Activated naive CD4-positive, alpha-beta T cell treated with anti-CD3 and anti-CD28 coated beads for 36 hours (primary cell): ENCODE measurements around the gene IL3. TPM values are rescaled to one million over a fixed set of nuclear protein-coding genes. Genes with fewer than 3 reads are reported as not detected.

Experiments
- CTCF ChIA-PET: fragments of 350-600 bp; sonication (Branson Sonifier 250); formaldehyde crosslinking; loops from one replicate; lab custom pipeline; 2021; ENCODE audit warnings: antibody characterized with exemption; lab: Charles Lee
- DNase-seq: peaks from one replicate; pipeline ENCODE4 v3.0.0-alpha.2; 2020
- H3K27ac Mint-ChIP-seq: one replicate; pipeline ENCODE4 v1.8.0; 2021; ENCODE audit warnings: mild to moderate bottlenecking, mixed read lengths
- H3K27me3 Mint-ChIP-seq: one replicate; pipeline ENCODE4 v1.8.0; 2021; ENCODE audit warnings: low read depth, mixed read lengths
- H3K36me3 Mint-ChIP-seq: one replicate; pipeline ENCODE4 v1.8.0; 2021; ENCODE audit warnings: low read depth, mixed read lengths
- H3K4me1 Mint-ChIP-seq: one replicate; pipeline ENCODE4 v1.8.0; 2021; ENCODE audit warnings: low read depth, mixed read lengths
- H3K4me3 Mint-ChIP-seq: one replicate; pipeline ENCODE4 v1.8.0; 2021; ENCODE audit warnings: mild to moderate bottlenecking, moderate library complexity, mixed read lengths
- H3K9me3 Mint-ChIP-seq: one replicate; pipeline ENCODE4 v1.8.0; 2021; ENCODE audit warnings: mixed read lengths
- intact Hi-C: fragments of 100-400 bp; cut with micrococcal nuclease; formaldehyde crosslinking; loops from one replicate; pipeline ENCODE4 v1.15.1; 2023
- total RNA-seq, 2 experiments: library from RNA; stranded (reverse); gene quantifications; one replicate each; pipeline ENCODE4 v1.2.3, GENCODE V29; 2021

IL3 gene
- total RNA-seq, 2 experiments from 2014 or later, result not detected

DNA sequence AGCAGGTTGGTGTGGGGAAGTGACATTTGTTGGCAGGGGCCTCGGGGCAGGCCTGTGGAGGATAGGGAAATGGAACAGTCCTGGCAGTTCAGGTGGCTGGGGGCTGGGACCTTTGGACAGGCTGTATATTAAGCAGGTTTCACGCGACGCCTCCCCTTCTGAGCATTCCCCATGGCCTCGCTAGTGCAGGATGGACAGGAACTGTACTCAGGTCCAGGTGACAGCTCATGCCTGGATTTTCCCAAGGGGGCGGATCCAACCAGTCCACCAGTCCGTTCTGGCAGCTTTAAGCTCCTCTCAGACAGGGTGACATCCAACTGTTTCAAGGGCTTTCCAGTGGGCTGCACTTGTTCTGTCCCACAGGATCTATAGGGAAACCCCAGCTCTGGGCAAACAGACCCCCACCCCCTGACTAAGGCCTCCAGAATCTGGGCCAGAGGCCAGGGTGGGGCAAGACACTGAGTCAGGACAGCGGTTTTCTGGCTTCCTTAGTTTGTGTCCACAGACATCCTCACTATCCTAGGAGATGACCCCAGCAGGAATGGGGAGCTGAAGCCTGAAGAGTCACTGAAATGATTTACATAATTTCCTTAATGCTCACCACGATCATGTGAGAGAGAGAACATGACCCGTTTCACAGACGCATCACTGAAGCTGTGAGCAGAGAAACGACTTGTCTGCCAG, 34.1 kb downstream of the IL3 start:
- Mint-ChIP-seq H3K9me3 (no peaks in the 10 kb centered on the region), H3K27me3 (peaks cover 4% of the 10 kb centered on the region), H3K27ac (no peak overlapping the region), H3K4me3 (no peak overlapping the region), H3K36me3 (no peaks in the 10 kb centered on the region), H3K4me1 (peaks cover 33% of the 10 kb centered on the region)
- CTCF ChIA-PET, result interaction anchor here (1.0 to 1.1 kb wide), 2 partner anchors 9 to 10 kb away, joined by 3 to 4 read pairs; no protein-coding TSS in a partner anchor
- peak; percentile 37 for DNase-seq
- intact Hi-C loops, result loop anchor here (5.0 to 10.0 kb wide), 5 partner anchors 318 to 837 kb away; no protein-coding TSS in a partner anchor

DNA sequence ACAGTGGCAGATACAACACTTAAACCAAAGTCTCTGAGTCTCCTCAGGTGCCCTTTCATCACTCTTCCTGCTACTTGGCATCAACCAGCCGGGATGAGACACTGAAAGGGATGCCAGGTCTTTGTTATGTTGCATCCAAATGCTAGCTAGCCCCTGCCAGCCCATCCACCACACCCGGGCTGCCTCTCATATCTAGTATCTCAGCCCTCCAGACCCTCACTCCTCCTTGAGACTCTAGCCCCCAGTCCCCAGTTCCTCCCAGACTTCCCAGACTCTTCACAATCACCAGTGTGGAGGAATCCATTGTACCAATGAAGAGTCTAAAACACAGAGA, 34.6 kb downstream of the IL3 start:
- peaks cover 4% of the 10 kb centered on the region for H3K27me3 Mint-ChIP-seq
- CTCF ChIA-PET, result interaction anchor here (1.0 kb wide), 1 partner anchor 10 kb away, joined by 3 read pairs; no protein-coding TSS in a partner anchor
- no peak for DNase-seq
- H3K9me3 Mint-ChIP-seq, result no peaks in the 10 kb centered on the region
- intact Hi-C loops, result loop anchor here (5.0 to 10.0 kb wide), 5 partner anchors 317 to 838 kb away; no protein-coding TSS in a partner anchor
- no peaks in the 10 kb centered on the region for H3K36me3 Mint-ChIP-seq
- H3K4me3 Mint-ChIP-seq, result no peak overlapping the region
- no peak overlapping the region for H3K27ac Mint-ChIP-seq
- peaks cover 36% of the 10 kb centered on the region for H3K4me1 Mint-ChIP-seq

DNA sequence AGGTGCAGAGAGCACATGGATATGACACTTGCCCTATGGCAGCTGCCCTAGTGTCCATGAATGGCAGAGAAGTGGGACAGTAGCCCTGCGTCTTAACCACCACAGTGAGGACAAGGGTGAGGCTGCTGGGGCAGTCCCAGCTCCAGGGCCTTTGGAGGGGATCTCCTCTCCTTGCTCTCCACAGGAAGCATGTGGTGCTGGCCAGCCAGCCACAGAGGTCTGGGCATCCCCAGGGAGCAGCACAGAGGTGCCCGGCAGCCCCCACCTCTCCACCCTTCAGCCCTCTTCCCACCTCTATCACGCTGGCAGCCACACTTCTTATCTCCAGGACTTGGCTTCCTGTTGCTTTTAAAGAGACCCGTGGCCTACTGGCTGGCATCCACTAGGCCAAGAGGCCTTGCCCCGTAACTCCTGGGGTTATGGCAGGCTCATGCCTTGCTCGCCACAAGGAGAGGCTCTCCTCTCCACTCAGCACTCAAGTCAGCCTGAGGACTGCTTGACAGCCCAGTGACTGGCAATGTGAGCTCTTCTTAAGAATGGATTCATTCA, 35.0 kb downstream of the IL3 start:
- CTCF ChIA-PET, result interaction anchor here (1.0 kb wide), 1 partner anchor 11 kb away, joined by 3 read pairs; no protein-coding TSS in a partner anchor
- no peak overlapping the region for H3K27ac Mint-ChIP-seq
- peaks cover 4% of the 10 kb centered on the region for H3K27me3 Mint-ChIP-seq
- peak; percentile 45 for DNase-seq
- no peak overlapping the region for H3K4me3 Mint-ChIP-seq
- no peaks in the 10 kb centered on the region for H3K36me3 Mint-ChIP-seq
- H3K9me3 Mint-ChIP-seq, result no peaks in the 10 kb centered on the region
- peaks cover 39% of the 10 kb centered on the region for H3K4me1 Mint-ChIP-seq
- intact Hi-C loops, result loop anchor here (5.0 to 10.0 kb wide), 5 partner anchors 317 to 838 kb away; no protein-coding TSS in a partner anchor

DNA sequence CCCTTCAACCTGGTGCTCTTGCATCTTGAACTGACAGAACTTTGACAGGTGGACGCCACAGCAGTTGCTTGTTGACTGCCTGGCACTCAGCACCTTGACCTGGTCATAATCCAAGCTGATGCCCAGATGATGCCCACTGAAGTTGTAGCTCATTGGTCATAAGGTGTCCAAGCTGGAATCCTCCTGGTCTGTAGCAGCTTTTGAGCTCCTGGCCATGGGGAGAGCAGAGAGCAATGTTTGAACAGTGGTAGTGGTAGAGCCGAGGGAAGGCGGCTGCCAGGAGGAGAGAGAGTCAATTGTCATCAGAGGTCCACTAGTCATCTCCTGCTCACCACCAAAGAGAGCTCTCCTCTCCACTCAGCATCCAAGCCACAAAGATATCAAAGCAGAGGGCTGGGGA, 36.4 kb downstream of the IL3 start:
- Mint-ChIP-seq H3K4me1 (peaks cover 51% of the 10 kb centered on the region), H3K27me3 (peaks cover 4% of the 10 kb centered on the region), H3K27ac (no peak overlapping the region), H3K36me3 (no peaks in the 10 kb centered on the region), H3K9me3 (no peaks in the 10 kb centered on the region), H3K4me3 (no peak overlapping the region)
- CTCF ChIA-PET, result interaction anchor here (0.5 to 1.2 kb wide), 2 partner anchors 96 to 181 kb away, joined by 3 read pairs; no protein-coding TSS in a partner anchor
- intact Hi-C loops, result loop anchor here (5.0 to 10.0 kb wide), 5 partner anchors 315 to 840 kb away; no protein-coding TSS in a partner anchor
- DNase-seq, result no peak

DNA sequence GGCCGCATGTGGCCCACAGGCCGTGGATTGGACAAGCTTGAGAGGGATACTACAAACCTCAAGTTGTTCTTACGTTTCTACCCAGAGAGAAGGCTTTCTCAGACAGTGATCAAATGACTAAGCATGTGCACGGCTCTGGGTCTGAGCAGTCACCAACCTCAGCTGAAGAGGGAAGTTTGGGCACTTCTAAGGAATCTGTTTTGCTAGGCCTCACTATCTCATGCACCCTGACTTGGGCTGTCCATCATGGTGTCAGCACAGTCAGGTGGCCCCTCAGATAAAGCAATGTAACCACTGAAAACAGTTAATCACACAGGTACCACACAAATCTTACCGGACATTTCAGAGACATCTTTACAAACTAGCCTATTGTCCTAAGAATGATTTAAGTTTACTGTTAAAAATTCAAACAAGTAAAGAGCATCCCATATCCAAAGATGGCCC, 37.7 kb downstream of the IL3 start:
- Mint-ChIP-seq H3K27ac (peak overlapping the region; percentile 33), H3K27me3 (peaks cover 4% of the 10 kb centered on the region), H3K4me1 (peaks cover 63% of the 10 kb centered on the region), H3K4me3 (no peak overlapping the region), H3K36me3 (no peaks in the 10 kb centered on the region), H3K9me3 (no peaks in the 10 kb centered on the region)
- CTCF ChIA-PET, result interaction anchor here (1.2 kb wide), 1 partner anchor 97 kb away, joined by 3 read pairs; no protein-coding TSS in a partner anchor
- peak; percentile 46 for DNase-seq
- intact Hi-C loops, result loop anchor here (2.0 to 10.0 kb wide), 6 partner anchors 314 to 841 kb away; no protein-coding TSS in a partner anchor

DNA sequence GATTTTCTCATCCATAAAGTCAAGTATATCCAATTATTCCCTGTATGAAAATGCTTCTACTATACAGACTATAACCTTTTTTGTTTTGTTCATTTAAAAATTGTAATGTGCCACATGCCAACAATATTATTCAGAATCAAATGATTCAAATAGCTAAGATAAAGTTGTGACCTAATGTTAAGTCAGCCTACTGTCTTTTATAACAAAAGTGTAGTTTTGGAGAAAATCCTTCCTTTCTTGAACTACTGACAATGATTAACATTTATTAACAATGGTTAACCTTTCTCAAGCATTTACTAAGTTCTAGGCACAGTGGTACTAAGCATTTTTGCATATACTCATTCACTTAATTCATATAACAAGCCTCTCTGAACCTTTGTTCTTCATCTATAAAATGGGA, 38.2 kb downstream of the IL3 start:
- intact Hi-C loops, result loop anchor here (1.0 to 10.0 kb wide), 17 partner anchors 33 to 889 kb away; partner anchors contain the start of gene RAPGEF6
- DNase-seq, result no peak
- peak overlapping the region; percentile 78 for H3K27ac Mint-ChIP-seq
- no peaks in the 10 kb centered on the region for H3K36me3 Mint-ChIP-seq
- no peak overlapping the region for H3K4me3 Mint-ChIP-seq
- peaks cover 68% of the 10 kb centered on the region for H3K4me1 Mint-ChIP-seq
- CTCF ChIA-PET, result interaction anchor here (1.4 kb wide), 1 partner anchor 33 kb away, joined by 6 read pairs; no protein-coding TSS in a partner anchor
- no peaks in the 10 kb centered on the region for H3K9me3 Mint-ChIP-seq
- peaks cover 4% of the 10 kb centered on the region for H3K27me3 Mint-ChIP-seq

DNA sequence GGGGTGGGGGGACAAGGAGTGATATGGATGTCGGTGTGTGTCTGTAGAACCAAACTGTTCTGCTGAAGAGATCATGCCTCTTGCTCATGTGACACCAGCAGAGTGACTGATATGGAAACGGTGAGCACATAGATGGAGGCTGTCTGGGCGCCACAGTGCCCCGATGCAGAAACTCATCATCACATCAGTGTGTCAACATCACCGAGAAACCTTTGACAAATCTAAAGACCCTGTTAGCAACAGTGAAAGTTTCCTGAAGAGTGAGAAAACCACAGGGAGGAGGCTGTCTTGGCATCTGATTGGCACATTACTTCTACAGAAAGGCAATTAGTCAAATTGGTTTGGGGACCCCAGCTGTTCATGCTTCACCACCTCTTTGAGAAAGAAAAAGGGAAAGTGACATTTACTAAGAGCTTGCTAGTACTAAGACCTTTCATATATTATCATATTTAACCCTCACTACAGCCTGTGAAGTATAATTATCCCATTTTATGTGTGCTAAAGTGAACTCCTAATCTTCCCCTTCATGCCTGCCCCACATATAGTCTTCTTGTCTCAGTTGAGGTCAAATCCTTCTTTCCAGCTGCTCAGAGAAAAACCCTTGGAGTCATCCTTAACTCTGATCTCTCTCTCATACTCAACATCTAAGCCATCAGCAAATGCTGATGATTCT, 38.8 kb downstream of the IL3 start:
- intact Hi-C loops, result loop anchor here (1.0 to 10.0 kb wide), 17 partner anchors 34 to 890 kb away; partner anchors contain the start of gene RAPGEF6
- Mint-ChIP-seq H3K27ac (peak overlapping the region; percentile 78), H3K4me3 (peak overlapping the region; percentile 10), H3K9me3 (no peaks in the 10 kb centered on the region), H3K4me1 (peaks cover 70% of the 10 kb centered on the region), H3K27me3 (no peaks in the 10 kb centered on the region), H3K36me3 (no peaks in the 10 kb centered on the region)
- DNase-seq, result peak; percentile 90
- CTCF ChIA-PET, result interaction anchor here (0.6 to 1.4 kb wide), 2 partner anchors 34 to 915 kb away, joined by 3 to 6 read pairs; no protein-coding TSS in a partner anchor

DNA sequence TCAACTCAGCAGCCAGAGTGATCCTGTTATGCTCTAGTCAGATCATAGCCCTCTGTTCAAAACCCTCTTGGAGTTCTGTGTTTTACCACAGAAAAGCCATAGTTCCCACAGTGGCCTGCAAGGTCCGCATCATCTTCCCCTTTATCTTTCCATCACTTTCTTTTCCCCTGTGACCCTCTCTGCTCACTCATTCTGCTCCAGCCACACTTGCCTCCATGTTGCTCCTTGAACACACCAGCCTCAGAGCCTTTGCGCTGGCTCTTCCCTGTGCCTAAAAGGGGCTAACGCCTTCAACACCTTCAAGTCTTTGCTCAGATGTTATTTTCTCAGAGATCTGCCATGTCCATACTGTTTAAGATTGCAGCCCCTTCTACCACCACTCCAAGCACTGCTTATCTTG, 39.5 kb downstream of the IL3 start:
- peaks cover 75% of the 10 kb centered on the region for H3K4me1 Mint-ChIP-seq
- CTCF ChIA-PET, result interaction anchor here (0.6 to 1.4 kb wide), 2 partner anchors 35 to 914 kb away, joined by 3 to 6 read pairs; no protein-coding TSS in a partner anchor
- no peaks in the 10 kb centered on the region for H3K36me3 Mint-ChIP-seq
- peak overlapping the region; percentile 10 for H3K4me3 Mint-ChIP-seq
- peak overlapping the region; percentile 78 for H3K27ac Mint-ChIP-seq
- intact Hi-C loops, result loop anchor here (1.0 to 10.0 kb wide), 18 partner anchors 35 to 1025 kb away; partner anchors contain the start of gene RAPGEF6
- no peaks in the 10 kb centered on the region for H3K27me3 Mint-ChIP-seq
- no peak for DNase-seq
- H3K9me3 Mint-ChIP-seq, result no peaks in the 10 kb centered on the region

DNA sequence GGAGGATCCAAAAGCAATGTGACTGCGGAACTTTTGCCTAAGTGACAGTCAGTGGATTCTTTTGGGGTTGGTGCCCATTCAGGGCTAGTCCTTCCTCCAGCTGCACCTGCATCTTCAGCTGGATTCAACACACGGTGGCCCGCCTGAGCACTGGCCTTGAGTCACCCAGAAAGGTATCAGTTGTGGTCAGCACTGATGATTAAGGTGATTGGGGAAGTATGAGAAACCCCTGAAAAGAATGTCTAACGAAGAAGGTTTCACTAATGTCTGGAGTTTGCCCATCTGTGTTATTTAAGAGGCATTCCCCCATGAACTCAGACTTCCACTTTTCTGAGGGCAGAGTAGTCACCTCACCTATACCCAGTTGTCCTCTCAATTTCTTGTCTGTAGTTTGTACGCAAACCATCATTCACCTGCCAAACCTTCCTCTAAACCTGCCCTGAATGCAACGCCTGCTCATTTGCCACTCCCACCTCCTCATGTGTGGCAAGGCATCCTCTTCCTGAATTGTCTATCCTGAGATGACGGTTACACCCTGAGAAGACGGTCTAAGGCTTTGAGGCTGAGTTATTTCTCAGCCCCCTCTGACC, 40.3 kb downstream of the IL3 start:
- peak; percentile 28 for DNase-seq
- H3K27ac Mint-ChIP-seq, result peak overlapping the region; percentile 14
- CTCF ChIA-PET, result no interaction called here
- peaks cover 68% of the 10 kb centered on the region for H3K4me1 Mint-ChIP-seq
- no peak overlapping the region for H3K4me3 Mint-ChIP-seq
- intact Hi-C loops, result loop anchor here (10.0 kb wide), 1 partner anchor 1026 kb away; no protein-coding TSS in a partner anchor
- no peaks in the 10 kb centered on the region for H3K9me3 Mint-ChIP-seq
- H3K36me3 Mint-ChIP-seq, result no peaks in the 10 kb centered on the region
- no peaks in the 10 kb centered on the region for H3K27me3 Mint-ChIP-seq

DNA sequence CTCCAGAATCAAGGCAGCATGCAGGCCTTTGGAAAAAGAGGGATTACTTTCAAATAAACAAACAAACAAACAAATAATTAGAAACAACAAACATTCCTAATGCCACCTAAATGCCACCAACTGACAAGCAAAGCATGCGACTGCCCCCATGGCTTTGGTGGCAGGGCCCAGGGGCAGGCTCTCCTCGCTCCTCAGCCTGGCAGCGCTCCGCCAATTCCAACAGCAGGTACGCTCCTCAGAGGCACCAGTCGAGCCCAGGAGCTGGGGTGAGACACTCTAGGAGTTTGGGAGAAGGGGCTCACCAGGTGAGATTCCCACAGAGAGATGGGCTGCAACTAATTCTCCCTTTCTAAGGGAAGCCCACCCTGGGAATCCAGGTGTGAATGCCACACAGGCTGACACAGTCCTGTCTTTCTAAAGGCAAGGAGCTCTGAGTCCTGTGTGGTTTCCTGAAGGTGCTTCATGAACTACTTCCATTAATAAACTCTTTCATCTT, 41.0 kb downstream of the IL3 start:
- H3K4me3 Mint-ChIP-seq, result no peak overlapping the region
- H3K4me1 Mint-ChIP-seq, result peaks cover 68% of the 10 kb centered on the region
- DNase-seq, result no peak
- intact Hi-C loops, result loop anchor here (10.0 kb wide), 1 partner anchor 1027 kb away; no protein-coding TSS in a partner anchor
- no peaks in the 10 kb centered on the region for H3K9me3 Mint-ChIP-seq
- no peak overlapping the region for H3K27ac Mint-ChIP-seq
- no peaks in the 10 kb centered on the region for H3K27me3 Mint-ChIP-seq
- CTCF ChIA-PET, result interaction anchor here (1.2 to 1.4 kb wide), 2 partner anchors 36 to 39 kb away, joined by 6 to 7 read pairs; no protein-coding TSS in a partner anchor
- H3K36me3 Mint-ChIP-seq, result no peaks in the 10 kb centered on the region

DNA sequence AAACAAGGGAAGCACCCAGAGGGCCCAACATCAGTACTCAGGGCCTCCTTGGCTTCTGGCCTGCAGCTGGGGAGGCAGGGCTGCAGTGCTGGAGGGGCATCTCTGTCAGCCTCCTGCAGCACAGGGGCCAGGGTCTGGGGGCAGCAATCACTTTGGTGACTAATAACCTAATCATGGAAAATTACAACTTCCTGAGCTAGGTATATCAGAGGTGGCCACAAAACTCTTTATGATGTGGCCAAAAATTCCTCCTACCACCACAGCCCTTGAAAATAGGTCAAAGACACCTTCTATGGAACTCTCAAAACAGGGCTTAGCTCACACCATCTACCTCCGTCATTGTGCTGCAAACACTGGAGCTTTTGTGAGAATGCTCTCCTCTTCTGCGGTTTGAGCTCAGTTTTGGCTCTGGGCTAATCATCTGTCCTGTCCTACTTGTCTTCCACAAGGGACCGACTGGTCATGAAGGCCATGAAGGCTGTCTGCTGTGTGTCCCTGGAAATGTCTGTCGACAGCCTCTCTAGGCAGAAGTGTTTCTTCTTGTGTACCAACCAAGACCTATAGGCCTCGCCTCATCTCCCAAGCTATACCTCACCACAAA, 41.7 kb downstream of the IL3 start:
- Mint-ChIP-seq H3K27me3 (no peaks in the 10 kb centered on the region), H3K36me3 (no peaks in the 10 kb centered on the region), H3K9me3 (no peaks in the 10 kb centered on the region), H3K27ac (no peak overlapping the region), H3K4me3 (no peak overlapping the region), H3K4me1 (peaks cover 68% of the 10 kb centered on the region)
- intact Hi-C loops, result loop anchor here (10.0 kb wide), 1 partner anchor 1027 kb away; no protein-coding TSS in a partner anchor
- DNase-seq, result peak; percentile 43
- CTCF ChIA-PET, result interaction anchor here (1.2 to 1.4 kb wide), 3 partner anchors 37 to 75 kb away, joined by 4 to 7 read pairs (median 6); no protein-coding TSS in a partner anchor
